ENCODE data around the gene C4orf36. TPM values are rescaled to one million over a fixed set of nuclear protein-coding genes. Genes with fewer than 3 reads are reported as not detected.
A peak's percentile ranks its signal among the peaks of the same experiment; 100 is the strongest.

The C4orf36 gene
- total and polyA plus RNA-seq, 2 donors (not counting 3 experiments of a cell fraction or from before 2014, with no cell fraction given), result 0.66 TPM; not detected in 1

GRCh38 chr4:86908251-86908657 is 16.0 kb upstream of the C4orf36 start:
- H4K20me1 ChIP-seq (replicated peaks; ENCODE audit: control insufficient read depth, extremely low read depth, insufficient read depth, low read length), result no peaks in the 10 kb centered on the region
- no peak overlapping the region for H3K4me2 ChIP-seq (ENCODE audit: insufficient read depth, low read length)
- dilution Hi-C loops (cut with MboI; ENCODE audit: extremely low pct_ligation_motif_present, low sequenced_read_pairs) (loop anchor here (25.0 kb wide), 1 partner anchor 204 kb away; no protein-coding TSS in a partner anchor), intact Hi-C loops (cut with micrococcal nuclease) (no loop called here)
- TF ChIP-seq JUN (IDR thresholded peaks at IDR 0.05; ENCODE audit: borderline replicate concordance, insufficient read depth, insufficient read length, low read depth) (no peak), MYC (IDR thresholded peaks at IDR 0.05; ENCODE audit: low read depth, low read length) (no peak), EZH2 (IDR thresholded peaks at IDR 0.05; ENCODE audit: borderline replicate concordance, low read depth, low read length, severe bottlenecking) (no peak), GATA2 (IDR thresholded peaks at IDR 0.05; ENCODE audit: insufficient read depth, insufficient read length, low read depth, low read length) (no peak), FOS (IDR thresholded peaks at IDR 0.05; ENCODE audit: borderline replicate concordance, insufficient read depth, low read length) (no peak), POLR2A (IDR thresholded peaks at IDR 0.05; ENCODE audit: low read depth, low read length) (no peak), POLR2AphosphoS5 (IDR thresholded peaks at IDR 0.05; ENCODE audit: insufficient read depth, low read depth, low read length) (no peak)
- TF ChIP-seq, protein P1, sequence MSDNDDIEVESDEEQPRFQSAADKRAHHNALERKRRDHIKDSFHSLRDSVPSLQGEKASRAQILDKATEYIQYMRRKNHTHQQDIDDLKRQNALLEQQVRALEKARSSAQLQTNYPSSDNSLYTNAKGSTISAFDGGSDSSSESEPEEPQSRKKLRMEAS (IDR thresholded peaks at IDR 0.05; ENCODE audit: insufficient read depth, insufficient read length), result no peak
- TF ChIP-seq, protein P2, sequence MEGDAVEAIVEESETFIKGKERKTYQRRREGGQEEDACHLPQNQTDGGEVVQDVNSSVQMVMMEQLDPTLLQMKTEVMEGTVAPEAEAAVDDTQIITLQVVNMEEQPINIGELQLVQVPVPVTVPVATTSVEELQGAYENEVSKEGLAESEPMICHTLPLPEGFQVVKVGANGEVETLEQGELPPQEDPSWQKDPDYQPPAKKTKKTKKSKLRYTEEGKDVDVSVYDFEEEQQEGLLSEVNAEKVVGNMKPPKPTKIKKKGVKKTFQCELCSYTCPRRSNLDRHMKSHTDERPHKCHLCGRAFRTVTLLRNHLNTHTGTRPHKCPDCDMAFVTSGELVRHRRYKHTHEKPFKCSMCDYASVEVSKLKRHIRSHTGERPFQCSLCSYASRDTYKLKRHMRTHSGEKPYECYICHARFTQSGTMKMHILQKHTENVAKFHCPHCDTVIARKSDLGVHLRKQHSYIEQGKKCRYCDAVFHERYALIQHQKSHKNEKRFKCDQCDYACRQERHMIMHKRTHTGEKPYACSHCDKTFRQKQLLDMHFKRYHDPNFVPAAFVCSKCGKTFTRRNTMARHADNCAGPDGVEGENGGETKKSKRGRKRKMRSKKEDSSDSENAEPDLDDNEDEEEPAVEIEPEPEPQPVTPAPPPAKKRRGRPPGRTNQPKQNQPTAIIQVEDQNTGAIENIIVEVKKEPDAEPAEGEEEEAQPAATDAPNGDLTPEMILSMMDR (IDR thresholded peaks at IDR 0.05; ENCODE audit: extremely low read depth in 1 of 2, insufficient read depth in 1 of 2, low read depth in 1 of 2, low read length in 2 of 2), result no peak
- ChIA-PET POLR2A (no interaction called here), CTCF (interaction anchor here (0.7 to 1.8 kb wide), 2 partner anchors 185 to 412 kb away, joined by 3 to 7 read pairs; no protein-coding TSS in a partner anchor)
- H3K79me2 ChIP-seq (ENCODE audit: control insufficient read depth, insufficient read depth, low read length), result no peaks in the 10 kb centered on the region
- H3K4me3 ChIP-seq (replicated peaks in 1 of 3; ENCODE audit: insufficient read depth in 1 of 3, low read depth in 1 of 3, low read length in 3 of 3), result no peak overlapping the region
- BruUV-seq (replicated peaks), result no TSS peak
- no peaks in the 10 kb centered on the region for H3K4me1 ChIP-seq (ENCODE audit: control insufficient read depth, extremely low read depth, insufficient read depth, low read length)
- H3K9me3 ChIP-seq (replicated peaks; ENCODE audit: control insufficient read depth, insufficient read depth, low read length), result no peaks in the 10 kb centered on the region
- H2AFZ ChIP-seq (ENCODE audit: low read depth, low read length), result no peak overlapping the region
- no peaks in the 10 kb centered on the region for H3K36me3 ChIP-seq (ENCODE audit: control insufficient read depth in 2 of 2, extremely low read depth in 1 of 2, insufficient read depth in 2 of 2, low read length in 2 of 2)
- no peak overlapping the region for H3K9ac ChIP-seq (replicated peaks; ENCODE audit: extremely low read depth, insufficient read depth, low read length)
- DNase-seq (ENCODE audit: low read depth, low spot score) (peak; percentile 33), FAIRE-seq (no peak)
- no peaks in the 10 kb centered on the region for H3K27me3 ChIP-seq (ENCODE audit: control insufficient read depth in 2 of 2, insufficient read depth in 2 of 2, low read length in 2 of 2)
- no peak overlapping the region for H3K27ac ChIP-seq (ENCODE audit: insufficient read depth, low read depth, low read length)
- H3K9me1 ChIP-seq (replicated peaks; ENCODE audit: control insufficient read depth, extremely low read depth, insufficient read depth, low read length), result no peaks in the 10 kb centered on the region
